Tibial nerve (tissue), 4 donors: ENCODE measurements around the gene CALML3. TPM values are rescaled to one million over a fixed set of nuclear protein-coding genes. Genes with fewer than 3 reads are reported as not detected.

Source experiments
- DNase-seq, 2 donors: peaks; one replicate each; pipeline ENCODE4 v3.0.0-alpha.2; 2019; ENCODE audit warnings: low spot score in 2 of 2
- H3K27ac ChIP-seq, 4 donors: fragments of 200-600 bp; sonication (generic) in 3 of 4; one replicate each; pipeline ENCODE4 v1.5.1; 2017 to 2019; ENCODE audit warnings: mild to moderate bottlenecking in 1 of 4
- H3K27me3 ChIP-seq, 2 donors: fragments of 200-600 bp; sonication (generic) in 1 of 2; one replicate each; pipeline versions ENCODE4 v1.5.1 to v1.6.0; 2017 to 2019
- H3K36me3 ChIP-seq, 3 donors: fragments of 200-600 bp; sonication (generic); one replicate each; pipeline ENCODE4 v1.5.1; 2018 to 2019
- H3K4me1 ChIP-seq, 4 donors: fragments of 200-600 bp; sonication (generic) in 3 of 4; one replicate each; pipeline ENCODE4 v1.5.1; 2017 to 2019
- H3K4me3 ChIP-seq, 4 donors: fragments of 200-600 bp; sonication (generic) in 3 of 4; one replicate each; pipeline ENCODE4 v1.5.1; 2017 to 2019; ENCODE audit warnings: mild to moderate bottlenecking in 1 of 4, moderate library complexity in 1 of 4
- H3K9me3 ChIP-seq, 4 donors: fragments of 200-600 bp; sonication (generic) in 3 of 4; one replicate each; pipeline ENCODE4 v1.5.1; 2017 to 2019
- CTCF ChIP-seq, 5 experiments: fragments of 200-600 bp in 3 of 5; fragments of 450-650 bp in 2 of 5; sonication (generic) in 3 of 5; IDR thresholded peaks; one replicate each; pipeline ENCODE4 v1.5.1; 2016 to 2019; ENCODE audit warnings: antibody characterized with exemption in 5 of 5, mild to moderate bottlenecking in 3 of 5, moderate library complexity in 2 of 5
- EP300 ChIP-seq, 2 donors: sonication (generic); formaldehyde crosslinking; IDR thresholded peaks; one replicate each; pipeline ENCODE4 v1.6.1; 2017; ENCODE audit warnings: antibody characterized with exemption in 2 of 2, mild to moderate bottlenecking in 1 of 2
- POLR2A ChIP-seq, 2 donors: fragments of 450-650 bp; IDR thresholded peaks; one replicate each; pipeline ENCODE4 v1.6.1; 2017; ENCODE audit warnings: antibody characterized with exemption in 2 of 2, mild to moderate bottlenecking in 2 of 2, moderate library complexity in 2 of 2
- WGBS, 2 donors: methylation state at CpG; one replicate each; pipeline ENCODE4 v1.1.5; 2018; 5-methylcytosine and 5-hydroxymethylcytosine counted together
- total RNA-seq, 4 donors: library from RNA; depleted of rRNA; stranded (reverse); fragments of >200 nt; gene quantifications; one replicate each; pipeline ENCODE4 v1.1.0, GENCODE V29; 2016

CALML3 gene
- total RNA-seq, 4 donors from 2014 or later, result not detected

- 88 to 90% methylated on average over 11 to 14 of the region's 14 CpGs for WGBS, 2 donors
- no peak for DNase-seq
Observed at GRCh38 chr10:5502571-5503476, 21.9 kb upstream of the CALML3 start.

GRCh38 chr10:5503477-5503835, 21.3 kb upstream of the CALML3 start:
- no peak for DNase-seq
- Histone ChIP-seq H3K4me3 (no peak overlapping the region), H3K27ac (no peak overlapping the region), H3K4me1 (no peaks in the 10 kb centered on the region), H3K36me3 (no peaks in the 10 kb centered on the region), H3K9me3 (peaks cover 0 to 4% (median 0%) of the 10 kb centered on the region in 4 donors), H3K27me3 (no peaks in the 10 kb centered on the region)
- WGBS, 2 donors, result 78 to 88% methylated on average over 3 of the region's 3 CpGs
- TF ChIP-seq EP300 (IDR thresholded peaks at IDR 0.05) (no peak), CTCF (IDR thresholded peaks at IDR 0.05) (no peak), POLR2A (IDR thresholded peaks at IDR 0.05) (no peak)

More at GRCh38 chr10:5502571-5503476, 21.9 kb upstream of the CALML3 start:
- Histone ChIP-seq H3K9me3 (peaks cover 0 to 4% (median 0%) of the 10 kb centered on the region in 4 donors), H3K27ac (no peak overlapping the region), H3K4me1 (no peaks in the 10 kb centered on the region), H3K27me3 (no peaks in the 10 kb centered on the region), H3K36me3 (no peaks in the 10 kb centered on the region), H3K4me3 (no peak overlapping the region)
- TF ChIP-seq EP300 (IDR thresholded peaks at IDR 0.05) (no peak), CTCF (IDR thresholded peaks at IDR 0.05) (no peak), POLR2A (IDR thresholded peaks at IDR 0.05) (no peak)

- DNase-seq, result no peak
- peaks cover 0 to 4% (median 0%) of the 10 kb centered on the region in 4 donors for H3K9me3 ChIP-seq
- H3K4me1 ChIP-seq, result no peaks in the 10 kb centered on the region
- H3K27me3 ChIP-seq, result no peaks in the 10 kb centered on the region
- H3K4me3 ChIP-seq, result no peak overlapping the region
- no peak overlapping the region for H3K27ac ChIP-seq
- TF ChIP-seq EP300 (IDR thresholded peaks at IDR 0.05), result no peak
- no peak for TF ChIP-seq POLR2A (IDR thresholded peaks at IDR 0.05)
- TF ChIP-seq CTCF (IDR thresholded peaks at IDR 0.05), result no peak
- H3K36me3 ChIP-seq, result no peaks in the 10 kb centered on the region
- 76 to 78% methylated on average over 18 of the region's 18 CpGs for WGBS, 2 donors
Observed at GRCh38 chr10:5504146-5505072, 20.4 kb upstream of the CALML3 start.

GRCh38 chr10:5506246-5506645, 18.5 kb upstream of the CALML3 start:
- Histone ChIP-seq H3K27me3 (no peaks in the 10 kb centered on the region), H3K27ac (no peak overlapping the region), H3K9me3 (peaks cover 0 to 4% (median 0%) of the 10 kb centered on the region in 4 donors), H3K36me3 (no peaks in the 10 kb centered on the region), H3K4me3 (no peak overlapping the region), H3K4me1 (no peaks in the 10 kb centered on the region)
- TF ChIP-seq EP300 (IDR thresholded peaks at IDR 0.05), result no peak
- TF ChIP-seq POLR2A (IDR thresholded peaks at IDR 0.05), result no peak
- TF ChIP-seq CTCF (IDR thresholded peaks at IDR 0.05), result no peak
- WGBS, 2 donors, result 66 to 71% methylated on average over 2 of the region's 2 CpGs
- no peak for DNase-seq
